Kidney epithelial cell (primary cell): Measurements from ENCODE around the gene DPP4. TPM values are rescaled to one million over a fixed set of nuclear protein-coding genes. Genes with fewer than 3 reads are reported as not detected.

Experiments used
- DNase-seq: peaks from one replicate; pipeline ENCODE4 v3.0.0-alpha.2; 2010; ENCODE audit warnings: low read depth
- H3K27me3 ChIP-seq: 2 replicates; pipeline ENCODE4 v1.6.0; 2011; ENCODE audit warnings: low read length; ENCODE audit not compliant: control insufficient read depth, insufficient read depth
- H3K36me3 ChIP-seq: 2 replicates; pipeline ENCODE4 v1.5.1; 2011; ENCODE audit warnings: low read length; ENCODE audit not compliant: control insufficient read depth, insufficient read depth
- H3K4me3 ChIP-seq: 2 replicates; pipeline ENCODE4 v1.5.1; 2011; ENCODE audit warnings: low read depth, mild to moderate bottlenecking, control low read depth, low read length
- total RNA-seq: library from RNA; depleted of rRNA; stranded (reverse); fragments of >200 nt; gene quantifications from 2 replicates; pipeline ENCODE4 v1.2.3, GENCODE V29; 2015
- TF ChIP-seq, protein P1 (sequence below): IDR thresholded peaks from 2 replicates; pipeline ENCODE4 v1.5.1; 2011; ENCODE audit warnings: mild to moderate bottlenecking, moderate library complexity, low read length, control low read depth, inconsistent platforms; ENCODE audit not compliant: insufficient read depth, poor library complexity, severe bottlenecking

The DPP4 gene
- total RNA-seq, 1 donor from 2014 or later: 61.6 TPM

- DNase-seq: no peak
- no peak overlapping the region for H3K4me3 ChIP-seq
Observed at GRCh38 chr2:162002623-162003235, 71.3 kb downstream of the DPP4 start.

GRCh38 chr2:162000431-162000830, 73.6 kb downstream of the DPP4 start:
- Histone ChIP-seq H3K27me3 (no peaks in the 10 kb centered on the region), H3K4me3 (no peak overlapping the region), H3K36me3 (no peaks in the 10 kb centered on the region)
- DNase-seq: no peak
- TF ChIP-seq, protein P1, sequence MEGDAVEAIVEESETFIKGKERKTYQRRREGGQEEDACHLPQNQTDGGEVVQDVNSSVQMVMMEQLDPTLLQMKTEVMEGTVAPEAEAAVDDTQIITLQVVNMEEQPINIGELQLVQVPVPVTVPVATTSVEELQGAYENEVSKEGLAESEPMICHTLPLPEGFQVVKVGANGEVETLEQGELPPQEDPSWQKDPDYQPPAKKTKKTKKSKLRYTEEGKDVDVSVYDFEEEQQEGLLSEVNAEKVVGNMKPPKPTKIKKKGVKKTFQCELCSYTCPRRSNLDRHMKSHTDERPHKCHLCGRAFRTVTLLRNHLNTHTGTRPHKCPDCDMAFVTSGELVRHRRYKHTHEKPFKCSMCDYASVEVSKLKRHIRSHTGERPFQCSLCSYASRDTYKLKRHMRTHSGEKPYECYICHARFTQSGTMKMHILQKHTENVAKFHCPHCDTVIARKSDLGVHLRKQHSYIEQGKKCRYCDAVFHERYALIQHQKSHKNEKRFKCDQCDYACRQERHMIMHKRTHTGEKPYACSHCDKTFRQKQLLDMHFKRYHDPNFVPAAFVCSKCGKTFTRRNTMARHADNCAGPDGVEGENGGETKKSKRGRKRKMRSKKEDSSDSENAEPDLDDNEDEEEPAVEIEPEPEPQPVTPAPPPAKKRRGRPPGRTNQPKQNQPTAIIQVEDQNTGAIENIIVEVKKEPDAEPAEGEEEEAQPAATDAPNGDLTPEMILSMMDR: no peak

More at GRCh38 chr2:162002623-162003235, 71.3 kb downstream of the DPP4 start:
- Histone ChIP-seq H3K27me3 (no peaks in the 10 kb centered on the region), H3K36me3 (no peaks in the 10 kb centered on the region)
- TF ChIP-seq, protein P1: no peak

DNA sequence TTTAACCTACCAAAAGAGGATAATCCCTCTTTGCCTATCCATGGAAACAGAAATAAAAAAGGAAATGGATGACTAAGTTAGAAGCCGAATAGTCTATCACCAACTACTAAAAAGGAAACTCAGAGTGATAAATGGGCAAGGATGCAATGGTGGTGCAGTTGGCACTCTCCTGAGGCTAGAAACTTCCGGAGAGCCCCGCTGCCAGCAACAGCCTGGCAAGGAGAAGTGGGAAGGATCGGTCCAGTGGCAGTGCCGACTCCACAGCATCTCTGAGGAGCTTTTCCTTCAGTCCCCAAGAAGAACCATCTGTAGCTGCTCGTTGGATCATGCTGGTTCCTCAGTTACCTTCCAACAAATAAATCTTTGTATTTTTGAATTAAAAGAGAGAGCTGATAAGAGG, 74.7 kb downstream of the DPP4 start:
- Histone ChIP-seq H3K36me3 (no peaks in the 10 kb centered on the region), H3K4me3 (no peak overlapping the region), H3K27me3 (no peaks in the 10 kb centered on the region)
- no peak for DNase-seq
- TF ChIP-seq, protein P1: no peak

GRCh38 chr2:161998857-161999256, 75.2 kb downstream of the DPP4 start:
- H3K27me3 ChIP-seq: no peaks in the 10 kb centered on the region
- no peak overlapping the region for H3K4me3 ChIP-seq
- DNase-seq: no peak
- TF ChIP-seq, protein P1: no peak
- no peaks in the 10 kb centered on the region for H3K36me3 ChIP-seq

DNA sequence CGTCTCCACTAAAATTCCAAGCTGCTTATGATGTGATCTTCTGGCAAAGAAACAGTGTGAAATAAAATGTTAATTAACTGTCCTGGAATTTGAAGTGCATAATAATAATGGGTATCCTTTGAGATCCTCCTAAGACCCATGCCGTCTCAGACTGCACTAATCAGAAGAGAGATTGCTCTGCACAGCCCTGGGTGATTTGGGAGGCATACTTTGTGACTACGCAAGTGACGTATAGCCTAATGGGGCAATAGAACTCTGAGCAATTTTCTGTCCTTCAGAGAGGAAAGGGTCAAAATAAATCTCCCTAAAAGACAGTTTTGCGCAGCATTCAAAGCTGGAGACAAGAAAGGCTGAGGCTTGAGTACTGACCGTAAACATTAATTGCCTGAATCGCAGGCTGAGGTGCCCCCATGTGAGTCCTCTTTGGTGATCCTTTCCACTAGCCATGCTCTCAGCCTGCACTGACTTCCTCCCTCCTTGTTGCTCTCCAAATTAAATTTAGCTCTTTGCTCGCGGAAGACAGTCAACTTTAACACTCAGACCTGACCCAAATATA, 76.0 kb downstream of the DPP4 start:
- no peak for DNase-seq
- Histone ChIP-seq H3K27me3 (no peaks in the 10 kb centered on the region), H3K4me3 (no peak overlapping the region), H3K36me3 (no peaks in the 10 kb centered on the region)
- TF ChIP-seq, protein P1: no peak

- Histone ChIP-seq H3K36me3 (no peaks in the 10 kb centered on the region), H3K27me3 (no peaks in the 10 kb centered on the region)
- TF ChIP-seq, protein P1: no peak
Observed at GRCh38 chr2:161995553-161996016, 78.4 kb downstream of the DPP4 start.

More at GRCh38 chr2:161995553-161996016, 78.4 kb downstream of the DPP4 start:
- no peak for DNase-seq
- no peak overlapping the region for H3K4me3 ChIP-seq
